Activated CD4-positive, alpha-beta T cell treated with anti-CD3 and anti-CD28 coated beads, Interleukin-2, amount 50 U/mL, for 4 hours (primary cell): ENCODE results near the gene SLCO1B1.

ENCODE experiments used
- DNase-seq, 2 experiments: peaks; one replicate each; pipeline ENCODE4 v3.0.0-alpha.2; 2020

The SLCO1B1 gene

DNA sequence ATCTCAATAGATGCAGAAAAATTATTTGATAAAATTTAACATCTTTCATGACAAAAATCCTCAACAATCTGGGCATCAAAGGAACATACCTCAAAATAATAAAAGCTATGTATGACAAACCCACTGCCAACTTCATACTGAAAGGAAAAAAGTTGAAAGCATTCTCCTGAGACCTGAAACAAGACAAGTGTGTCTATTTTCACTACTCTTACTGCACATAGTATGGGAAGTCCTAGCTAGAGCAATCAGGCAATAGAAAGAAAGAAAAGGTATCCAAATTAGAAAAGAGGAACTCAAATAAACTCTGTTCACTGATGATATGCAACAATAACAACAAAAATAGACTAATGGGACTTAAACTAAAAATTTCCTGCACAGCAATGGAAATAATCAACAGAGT, 90.1 kb downstream of the SLCO1B1 start:
- no peak for DNase-seq

DNA sequence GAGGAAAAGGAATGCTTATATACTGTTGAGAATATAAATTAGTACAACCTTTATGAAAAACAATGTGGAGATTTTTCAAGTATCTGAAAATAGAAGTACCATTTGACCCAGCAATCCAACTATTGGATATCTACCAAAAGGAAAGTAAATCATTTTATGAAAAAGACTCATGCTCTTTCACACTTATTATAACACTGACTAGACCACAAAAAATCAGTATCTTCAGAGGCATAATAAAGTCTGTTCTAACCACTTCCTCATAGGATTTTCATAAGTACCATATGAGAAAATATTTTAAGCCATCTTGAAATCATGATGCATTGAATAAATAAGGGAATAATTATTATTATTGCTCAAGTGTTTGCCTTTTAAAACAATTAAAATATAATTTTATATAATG, 90.8 kb downstream of the SLCO1B1 start:
- no peak for DNase-seq

DNA sequence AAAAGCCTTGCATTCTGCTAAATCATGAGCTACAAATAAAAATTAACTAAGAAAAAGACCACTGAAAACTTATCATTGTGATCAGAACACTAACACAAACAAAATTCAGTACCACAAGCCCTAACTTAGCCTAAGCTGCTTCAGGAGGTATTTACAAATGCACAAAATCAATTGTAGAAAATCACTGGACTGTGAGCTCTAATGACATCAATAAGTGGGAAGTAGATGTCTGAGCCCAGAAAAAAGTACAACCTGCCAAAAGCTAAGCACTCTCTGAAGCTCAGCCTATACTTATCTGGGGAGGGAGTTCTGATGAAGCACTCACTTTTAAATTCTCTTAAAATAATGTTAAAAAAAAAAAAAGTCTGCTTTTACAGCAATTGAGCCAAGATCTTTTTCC, 92.9 kb downstream of the SLCO1B1 start:
- DNase-seq = no peak

DNA sequence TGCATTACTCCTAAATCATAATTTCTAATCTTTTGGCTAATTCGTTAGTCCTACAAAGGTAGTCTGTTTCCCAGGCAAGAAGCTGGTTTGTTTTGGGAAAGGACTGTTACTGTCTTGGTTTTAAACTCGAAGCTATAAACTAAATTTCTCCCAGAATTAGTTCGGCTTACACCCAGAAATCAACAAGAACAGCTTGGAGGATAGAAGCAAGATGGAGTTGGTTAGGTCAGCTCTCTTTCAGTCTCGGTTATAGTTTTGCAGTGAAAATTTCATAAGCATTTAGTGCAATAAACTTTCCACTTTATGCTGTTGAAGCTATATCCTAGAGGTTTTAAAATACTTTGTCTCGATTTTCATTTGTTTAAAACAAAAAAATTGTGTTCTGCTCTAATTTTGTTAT, 103.4 kb downstream of the SLCO1B1 start:
- no peak for DNase-seq

DNA sequence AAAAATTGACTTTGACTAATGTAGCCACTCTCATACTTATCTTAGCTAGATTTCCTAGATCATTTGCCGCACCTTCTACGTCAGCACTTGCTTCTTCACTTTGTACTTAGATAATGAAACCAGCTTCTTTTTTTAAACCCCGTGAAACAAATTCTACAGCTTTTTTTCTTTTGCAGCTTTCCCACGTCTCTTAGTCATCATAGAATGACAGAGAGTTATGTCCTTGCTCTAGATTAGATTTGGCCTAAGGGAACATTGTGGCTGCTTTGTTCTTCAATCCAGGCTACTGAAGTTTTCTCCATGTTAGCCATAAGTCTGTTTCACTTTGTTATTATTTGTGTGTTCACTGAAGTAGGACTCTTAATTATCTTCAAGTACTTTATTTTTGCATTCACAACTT, 108.9 kb downstream of the SLCO1B1 start:
- no peak for DNase-seq

DNA sequence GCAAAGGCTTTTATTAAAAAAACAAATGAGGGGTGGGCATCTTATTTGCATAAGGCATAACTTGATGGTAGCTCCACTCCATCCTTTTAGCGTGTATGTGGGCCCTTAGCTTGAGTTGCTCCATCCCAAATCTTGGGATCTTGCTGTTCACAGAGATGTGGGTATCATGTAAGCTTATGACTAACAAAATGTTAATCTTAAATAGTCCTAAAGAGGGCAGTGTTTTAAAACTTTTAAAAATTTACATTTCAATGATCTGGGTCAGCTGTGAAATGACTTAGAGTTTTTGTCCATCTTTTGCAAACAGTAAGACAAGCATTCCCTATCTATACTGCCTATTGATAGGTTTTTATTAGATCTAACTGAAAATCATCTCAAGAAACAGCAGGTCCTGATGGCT, 117.7 kb downstream of the SLCO1B1 start:
- no peak for DNase-seq

DNA sequence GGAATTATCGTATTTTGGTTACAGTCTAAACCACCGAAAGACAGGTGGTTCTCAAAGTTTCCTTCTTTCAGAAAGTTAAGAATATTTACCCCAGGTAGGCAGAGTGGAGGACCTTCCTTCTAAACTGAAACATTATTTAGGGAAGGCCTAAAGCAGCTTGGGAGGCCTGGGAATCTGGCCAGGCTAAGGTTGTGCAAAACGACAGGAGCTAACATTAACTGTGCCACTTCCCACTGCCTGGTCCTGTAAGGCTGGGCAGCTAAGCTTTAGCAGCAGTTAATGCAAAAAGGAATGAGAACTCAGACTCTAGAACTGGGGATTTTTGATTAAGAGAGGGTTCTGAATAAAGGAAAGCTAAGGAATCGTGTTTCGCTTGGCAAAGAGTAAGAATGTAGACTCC, 121.1 kb downstream of the SLCO1B1 start:
- no peak for DNase-seq

DNA sequence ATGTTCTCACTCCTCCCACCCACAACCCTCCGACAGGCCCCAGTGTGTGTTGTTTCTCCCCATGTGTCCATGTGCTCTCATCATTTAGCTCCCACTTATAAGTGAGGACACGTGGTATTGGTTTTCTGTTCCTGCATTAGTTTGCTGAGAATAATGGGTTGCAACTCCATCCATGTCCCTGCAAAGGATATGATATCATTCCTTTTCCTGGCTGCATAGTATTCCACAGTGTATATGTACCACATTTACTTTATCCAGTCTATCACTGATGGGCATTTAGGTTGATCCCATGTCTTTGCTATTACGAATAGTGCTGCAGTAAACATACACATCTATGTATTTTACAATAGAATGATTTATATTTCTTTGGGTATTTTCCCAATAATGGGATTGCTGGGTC, 126.2 kb downstream of the SLCO1B1 start:
- DNase-seq = no peak

DNA sequence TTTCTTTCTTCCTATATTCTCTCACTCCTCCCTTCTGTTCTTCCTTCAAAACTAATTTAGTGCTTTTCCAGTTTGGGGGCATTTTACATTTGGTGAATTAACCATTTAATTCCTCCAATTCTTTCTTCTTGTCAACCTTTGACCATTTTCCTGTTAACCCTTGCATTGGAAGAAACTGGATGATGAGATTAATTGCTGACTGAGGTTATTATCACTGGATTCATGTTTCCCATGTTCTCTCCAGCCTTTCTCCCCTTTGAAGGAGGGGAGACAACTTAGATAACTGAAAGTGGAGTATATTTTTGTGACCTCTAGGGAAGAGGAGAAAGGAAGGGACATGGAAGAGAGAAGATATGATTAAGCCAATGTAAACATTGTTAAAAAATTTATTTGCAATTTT, 133.2 kb downstream of the SLCO1B1 start:
- DNase-seq = no peak

DNA sequence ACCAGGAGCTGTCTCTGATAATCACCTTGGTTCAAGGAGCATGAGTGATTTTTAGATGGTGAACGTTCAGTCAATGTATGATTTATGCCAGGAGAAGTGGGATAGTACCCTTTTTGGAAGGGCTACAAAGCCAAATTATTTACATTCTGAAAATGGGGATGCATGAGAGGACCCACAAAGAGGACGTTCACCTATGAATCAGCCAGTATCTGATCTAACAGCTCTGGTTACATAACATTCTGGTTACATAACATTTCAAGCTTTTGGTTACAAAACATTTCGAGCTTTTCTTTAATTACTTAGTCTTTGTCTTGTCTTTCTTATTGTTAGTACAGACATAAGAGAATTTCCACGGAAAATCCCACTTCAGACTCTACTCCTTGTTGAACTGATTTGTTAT, 134.9 kb downstream of the SLCO1B1 start:
- DNase-seq = no peak

DNA sequence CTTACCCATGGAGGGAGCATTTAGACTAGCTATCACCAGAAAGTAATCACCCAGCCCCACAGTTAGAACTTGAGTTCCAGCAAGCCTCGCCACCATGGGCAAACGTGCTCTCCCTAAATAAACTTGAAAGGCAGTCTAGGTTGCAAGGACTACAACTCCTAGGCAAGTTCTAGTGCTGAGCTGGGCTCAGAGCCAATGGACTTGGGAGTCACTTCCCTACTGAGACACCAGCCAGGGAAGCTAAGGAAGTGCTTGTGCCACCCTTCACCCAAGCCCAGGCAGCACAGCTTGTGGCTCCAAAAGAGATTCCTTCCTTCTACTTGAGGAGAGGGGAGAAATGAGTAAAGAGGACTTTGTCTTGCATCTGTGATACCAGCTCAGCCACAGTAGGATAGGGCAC, 145.8 kb downstream of the SLCO1B1 start:
- no peak for DNase-seq
